GM12873 (cell line): ENCODE results near the gene FGF2.

Experiments used
- CTCF ChIP-seq: IDR thresholded peaks from 2 replicates; pipeline ENCODE4 v1.5.1; 2012; ENCODE audit warnings: low read depth, mild to moderate bottlenecking, moderate library complexity, low read length, control low read depth; ENCODE audit not compliant: insufficient read depth; ENCODE audit errors: missing control alignments

The FGF2 gene

GRCh38 chr4:122930862-122931261 lies 104.2 kb downstream of the FGF2 start:
- TF ChIP-seq CTCF: peak; percentile 17

GRCh38 chr4:122932763-122933162 lies 106.1 kb downstream of the FGF2 start:
- TF ChIP-seq CTCF: no peak

- TF ChIP-seq CTCF: no peak
These were observed 119.5 kb downstream of the FGF2 start for GRCh38 chr4:122946142-122946541.
